Aorta (tissue), 5 donors: Measurements from ENCODE around the gene SPRY1. TPM values are rescaled to one million over a fixed set of nuclear protein-coding genes. Genes with fewer than 3 reads are reported as not detected.

ENCODE experiments used
- ATAC-seq: fragments of 200-7000 bp; cut with Tn5 transposase; one replicate; pipeline ENCODE4 v1.9.1; 2022; ENCODE audit warnings: moderate library complexity; ENCODE audit not compliant: low FRiP score
- DNase-seq, 2 donors: peaks; one replicate each; pipeline ENCODE4 v3.0.0-alpha.2; 2020
- H3K27ac ChIP-seq, 2 donors: one replicate each; pipeline ENCODE4 v1.5.1; 2013; ENCODE audit warnings: low read length in 2 of 2, mild to moderate bottlenecking in 2 of 2, moderate library complexity in 2 of 2, control low read depth in 1 of 2, inconsistent platforms in 1 of 2, low read depth in 1 of 2
- H3K27me3 ChIP-seq, 2 donors: one replicate each; pipeline ENCODE4 v1.6.1; 2013; ENCODE audit warnings: control low read depth in 1 of 2, low read length in 1 of 2, mild to moderate bottlenecking in 1 of 2, moderate library complexity in 1 of 2; ENCODE audit not compliant: insufficient read depth in 2 of 2, control insufficient read depth in 1 of 2
- H3K36me3 ChIP-seq, 2 donors: one replicate each; pipeline ENCODE4 v1.6.1; 2013; ENCODE audit warnings: control low read depth in 1 of 2, low read length in 1 of 2, mild to moderate bottlenecking in 1 of 2; ENCODE audit not compliant: insufficient read depth in 2 of 2, control insufficient read depth in 1 of 2
- H3K4me1 ChIP-seq, 2 donors: one replicate each; pipeline ENCODE4 v1.6.1; 2013; ENCODE audit warnings: low read length in 2 of 2, control low read depth in 1 of 2, mild to moderate bottlenecking in 1 of 2, moderate library complexity in 1 of 2; ENCODE audit not compliant: insufficient read depth in 2 of 2, control insufficient read depth in 1 of 2
- H3K4me3 ChIP-seq, 2 donors: one replicate each; pipeline ENCODE4 v1.5.1; 2013; ENCODE audit warnings: low read length in 2 of 2, control low read depth in 1 of 2, mild to moderate bottlenecking in 1 of 2
- H3K9me3 ChIP-seq: one replicate; pipeline ENCODE4 v1.6.1; 2013; ENCODE audit warnings: mild to moderate bottlenecking, low read length; ENCODE audit not compliant: control insufficient read depth
- WGBS, 2 donors: extraction: QIAGEN DNeasy Blood & Tissue Kit; methylation state at CpG; one replicate each; pipeline ENCODE4 v1.1.7; 2013; 5-methylcytosine and 5-hydroxymethylcytosine counted together
- intact Hi-C, 2 donors: fragments of 100-400 bp; cut with DNase I; formaldehyde crosslinking; loops; one replicate each; pipeline versions ENCODE4 v1.14.2 to v1.15.0; 2022
- long read RNA-seq, 2 donors: library from polyadenylated mRNA; unstranded; transcript quantifications; one replicate each; pipeline ENCODE4 v2.0.0, GENCODE V29; 2020 to 2021
- polyA plus RNA-seq, 2 donors: library from polyadenylated mRNA; stranded (reverse); fragments of 200-250 nt; gene quantifications; one replicate each; pipeline ENCODE4 v1.2.3, GENCODE V29; 2013
- total RNA-seq, 2 donors: library from RNA; stranded (reverse); fragmentation: NEBNext Ultra II Directional; extraction: Animal tissue kit (Norgen Biotek cat#: 25700); gene quantifications; one replicate each; pipeline ENCODE4 v1.2.1, GENCODE V29; 2021
- donor health status: healthy with polysubstance abuse.
- donor health status: Bipolar disorder and iron deficiency.
- donor health status: DM: no; HTN: no; CAD: no.
- donor health status: DM: no; HTN: no; CAD: no.
- donor health status: DM: yes; HTN: yes; CAD: no.

SPRY1 gene
- total RNA-seq (100 to 1,000 TPM; 209 to 210 TPM), polyA plus RNA-seq (10 to 100 TPM; 21.0 to 92.6 TPM)
- long read RNA-seq, donor 1, transcript SPRY1-206 (2 exons, 849 nt) = major isoform, 9 of 46 reads
- long read RNA-seq, donor 1, transcript SPRY1-204 (2 exons, 1,012 nt) = minor isoform, 8 of 46 reads
- long read RNA-seq, donor 1, partial matches to known transcripts = 0 of 46 reads
- long read RNA-seq, donor 1, other reads (novel, unspliced or antisense) = 24 of 46 reads
- long read RNA-seq, donor 2, transcript SPRY1-206 (2 exons, 849 nt) = minor isoform, 5 of 46 reads
- long read RNA-seq, donor 2, transcript SPRY1-204 (2 exons, 1,012 nt) = major isoform, 12 of 46 reads
- long read RNA-seq, donor 2, partial matches to known transcripts = 5 of 46 reads
- long read RNA-seq, donor 2, other reads (novel, unspliced or antisense) = 23 of 46 reads

GRCh38 chr4:123396307-123397143 is at the start of gene SPRY1:
Gene SPRY1 (plus strand): TSS chr4:123396795. CDS start chr4:123401592, 4,797 bp downstream.
- no peaks in the 10 kb centered on the region for H3K36me3 ChIP-seq
- peak within 1 kb of the TSS; percentile 53 to 87 for H3K27ac ChIP-seq
- intact Hi-C loops = loop anchor here (2.0 to 10.0 kb wide), 8 partner anchors 111 to 292 kb away; no protein-coding TSS in a partner anchor
- no peaks in the 10 kb centered on the region for H3K9me3 ChIP-seq
- ATAC-seq = peak; percentile 85
- H3K27me3 ChIP-seq = no peaks in the 10 kb centered on the region
- WGBS, 2 donors = 1 to 3% methylated on average over 20 of the region's 20 CpGs
- peak within 1 kb of the TSS; percentile 77 to 81 for H3K4me3 ChIP-seq
- peak; percentile 91 for DNase-seq
- H3K4me1 ChIP-seq = no peaks in the 10 kb centered on the region

GRCh38 chr4:123346951-123347350 is 49.6 kb upstream of the SPRY1 start:
- Histone ChIP-seq H3K27ac (no peak overlapping the region), H3K4me1 (no peaks in the 10 kb centered on the region), H3K4me3 (no peak overlapping the region), H3K27me3 (no peaks in the 10 kb centered on the region), H3K9me3 (no peaks in the 10 kb centered on the region), H3K36me3 (no peaks in the 10 kb centered on the region)
- intact Hi-C loops = no loop called here
- DNase-seq (no peak), ATAC-seq (no peak)
- 91 to 98% methylated on average over 5 of the region's 5 CpGs for WGBS, 2 donors

GRCh38 chr4:123348946-123349345 is 47.6 kb upstream of the SPRY1 start:
- Histone ChIP-seq H3K36me3 (no peaks in the 10 kb centered on the region), H3K4me3 (no peak overlapping the region), H3K27ac (no peak overlapping the region), H3K4me1 (no peaks in the 10 kb centered on the region), H3K27me3 (no peaks in the 10 kb centered on the region), H3K9me3 (no peaks in the 10 kb centered on the region)
- WGBS, 2 donors = 93 to 96% methylated on average over 4 of the region's 4 CpGs
- ATAC-seq (no peak), DNase-seq (no peak)
- intact Hi-C loops = no loop called here

GRCh38 chr4:123349421-123350190 is 47.0 kb upstream of the SPRY1 start:
- 92 to 94% methylated on average over 7 of the region's 7 CpGs for WGBS, 2 donors
- no peak for DNase-seq
- ATAC-seq = no peak
- no peaks in the 10 kb centered on the region for H3K36me3 ChIP-seq
- H3K9me3 ChIP-seq = no peaks in the 10 kb centered on the region
- no peak overlapping the region for H3K27ac ChIP-seq
- no peak overlapping the region for H3K4me3 ChIP-seq
- intact Hi-C loops = no loop called here
- H3K4me1 ChIP-seq = no peaks in the 10 kb centered on the region
- no peaks in the 10 kb centered on the region for H3K27me3 ChIP-seq

- Histone ChIP-seq H3K9me3 (no peaks in the 10 kb centered on the region), H3K27me3 (no peaks in the 10 kb centered on the region), H3K36me3 (no peaks in the 10 kb centered on the region), H3K27ac (no peak overlapping the region), H3K4me1 (no peaks in the 10 kb centered on the region), H3K4me3 (no peak overlapping the region)
- intact Hi-C loops = no loop called here
- ATAC-seq = no peak
- no peak for DNase-seq
- 78 to 85% methylated on average over 5 of the region's 5 CpGs for WGBS, 2 donors
Measured at GRCh38 chr4:123350191-123350544, 46.4 kb upstream of the SPRY1 start.

- DNase-seq = no peak
- WGBS, 2 donors = 97% methylated on average over 6 of the region's 6 CpGs
- Histone ChIP-seq H3K4me3 (no peak overlapping the region), H3K27me3 (no peaks in the 10 kb centered on the region), H3K9me3 (no peaks in the 10 kb centered on the region), H3K27ac (no peak overlapping the region), H3K4me1 (no peaks in the 10 kb centered on the region), H3K36me3 (no peaks in the 10 kb centered on the region)
- intact Hi-C loops = no loop called here
- no peak for ATAC-seq
Measured at GRCh38 chr4:123350726-123351125, 45.9 kb upstream of the SPRY1 start.

GRCh38 chr4:123351713-123352112 is 44.9 kb upstream of the SPRY1 start:
- intact Hi-C loops = no loop called here
- Histone ChIP-seq H3K4me3 (no peak overlapping the region), H3K4me1 (no peaks in the 10 kb centered on the region), H3K27ac (no peak overlapping the region), H3K9me3 (no peaks in the 10 kb centered on the region), H3K27me3 (no peaks in the 10 kb centered on the region), H3K36me3 (no peaks in the 10 kb centered on the region)
- WGBS, 2 donors = 86 to 87% methylated on average over 19 of the region's 19 CpGs
- ATAC-seq (no peak), DNase-seq (no peak)

GRCh38 chr4:123352240-123352945 is 44.2 kb upstream of the SPRY1 start:
- DNase-seq = no peak
- whole genome bisulfite sequencing, 2 donors = 50 to 62% methylated on average over 6 of the region's 6 CpGs

More at GRCh38 chr4:123352240-123352945, 44.2 kb upstream of the SPRY1 start:
- no peak for ATAC-seq
- Histone ChIP-seq H3K4me1 (no peaks in the 10 kb centered on the region), H3K4me3 (no peak overlapping the region), H3K27me3 (no peaks in the 10 kb centered on the region), H3K9me3 (no peaks in the 10 kb centered on the region), H3K36me3 (no peaks in the 10 kb centered on the region), H3K27ac (no peak overlapping the region)
- intact Hi-C loops = no loop called here
